SK-N-SH (cell line): ENCODE results near the gene REX1BD. TPM values are rescaled to one million over a fixed set of nuclear protein-coding genes. Genes with fewer than 3 reads are reported as not detected.

Experiments used
- CTCF ChIA-PET: fragments of 300-600, 350-600 bp; formaldehyde crosslinking; extraction: SDS; loops from one replicate; lab custom pipeline; 2021; lab: Yijun Ruan, JAX
- POLR2A ChIA-PET: fragments of 350-600 bp; sonication (Branson Sonifier 250); formaldehyde crosslinking; extraction: SDS; loops from one replicate; lab custom pipeline; 2020; ENCODE audit warnings: antibody characterized with exemption, inconsistent platforms; lab: Yijun Ruan, JAX
- DNase-seq: peaks from one replicate; pipeline ENCODE4 v3.0.0; 2012
- H2AFZ ChIP-seq: fragments of 200-600 bp; sonication (generic); 2 replicates; pipeline ENCODE4 v1.8.1; 2016; ENCODE audit warnings: antibody characterized with exemption, mild to moderate bottlenecking, low read depth
- H3F3A ChIP-seq: fragments of 200-600 bp; sonication (generic); replicated peaks from 2 replicates; pipeline ENCODE3; 2016; ENCODE audit warnings: antibody characterized with exemption, mild to moderate bottlenecking; ENCODE audit not compliant: insufficient read depth
- H3K27ac ChIP-seq, 2 experiments: fragments of 200-500 bp in 1 of 2; fragments of 200-600 bp in 1 of 2; sonication (Bioruptor generic) in 1 of 2; sonication (generic), shearing (Covaris generic) in 1 of 2; 2 replicates each; pipeline versions ENCODE4 v1.5.1 to v1.6.1; 2014 to 2016; ENCODE audit warnings: low read depth in 2 of 2, inconsistent platforms in 1 of 2, low read length in 1 of 2, mild to moderate bottlenecking in 1 of 2, mixed read lengths in 1 of 2
- H3K27me3 ChIP-seq: fragments of 200-600 bp; sonication (generic), shearing (Covaris generic); 2 replicates; pipeline ENCODE4 v1.6.1; 2016; ENCODE audit warnings: mixed run types; ENCODE audit not compliant: insufficient read depth
- H3K36me3 ChIP-seq, 2 experiments: fragments of 200-500 bp in 1 of 2; fragments of 200-600 bp in 1 of 2; sonication (Bioruptor generic) in 1 of 2; sonication (generic) in 1 of 2; replicated peaks in 1 of 2; 2 replicates each; pipeline versions ENCODE3 to v1.5.1; 2014 to 2016; ENCODE audit warnings: low read length in 1 of 2, mild to moderate bottlenecking in 1 of 2; ENCODE audit not compliant: insufficient read depth in 2 of 2, control insufficient read depth in 1 of 2
- H3K4me1 ChIP-seq, 2 experiments: fragments of 200-500 bp in 1 of 2; fragments of 200-600 bp in 1 of 2; sonication (Bioruptor generic) in 1 of 2; sonication (generic), shearing (Covaris generic) in 1 of 2; 2 replicates each; pipeline versions ENCODE4 v1.5.1 to v1.6.1; 2014 to 2016; ENCODE audit warnings: low read depth in 1 of 2, low read length in 1 of 2, mixed run types in 1 of 2; ENCODE audit not compliant: insufficient read depth in 2 of 2, control insufficient read depth in 1 of 2
- H3K4me2 ChIP-seq: fragments of 200-600 bp; sonication (generic), shearing (Covaris generic); 2 replicates; pipeline ENCODE4 v1.6.1; 2017; ENCODE audit warnings: mixed run types
- H3K4me3 ChIP-seq, 2 experiments: fragments of 200-500 bp in 1 of 2; fragments of 200-600 bp in 1 of 2; sonication (Bioruptor generic) in 1 of 2; sonication (generic), shearing (Covaris generic) in 1 of 2; 2 replicates each; pipeline versions ENCODE4 v1.5.1 to v1.8.1; 2014 to 2016; ENCODE audit warnings: low read depth in 2 of 2, inconsistent platforms in 1 of 2, low read length in 1 of 2, mild to moderate bottlenecking in 1 of 2, mixed read lengths in 1 of 2, moderate library complexity in 1 of 2
- H3K79me2 ChIP-seq: fragments of 200-600 bp; sonication (generic); 2 replicates; pipeline ENCODE4 v1.8.1; 2017; ENCODE audit warnings: mild to moderate bottlenecking; ENCODE audit not compliant: insufficient read depth
- H3K9ac ChIP-seq: fragments of 200-600 bp; sonication (generic); 2 replicates; pipeline ENCODE4 v1.6.1; 2017; ENCODE audit warnings: mixed run types
- H3K9me2 ChIP-seq: fragments of 200-600 bp; sonication (generic); 2 replicates; pipeline ENCODE4 v1.6.1; 2017; ENCODE audit warnings: mixed run types
- H3K9me3 ChIP-seq: fragments of 200-600 bp; sonication (generic); 2 replicates; pipeline ENCODE4 v1.6.1; 2017; ENCODE audit warnings: mixed run types, mild to moderate bottlenecking, moderate library complexity
- H4K20me1 ChIP-seq: fragments of 200-600 bp; sonication (generic); 2 replicates; pipeline ENCODE4 v1.6.1; 2017; ENCODE audit warnings: mild to moderate bottlenecking, mixed run types; ENCODE audit not compliant: insufficient read depth
- MEF2A ChIP-seq: IDR thresholded peaks from 2 replicates; pipeline ENCODE4 v1.4.0; 2012; ENCODE audit warnings: low read depth, borderline replicate concordance
- MXI1 ChIP-seq: IDR thresholded peaks from 2 replicates; pipeline ENCODE4 v1.6.1; 2012; ENCODE audit warnings: mild to moderate bottlenecking, low read depth, low read length, improper control_type of control experiment
- NRF1 ChIP-seq: IDR thresholded peaks from 2 replicates; pipeline ENCODE4 v1.6.1; 2012; ENCODE audit warnings: low read depth, mild to moderate bottlenecking, low read length
- RAD21 ChIP-seq: IDR thresholded peaks from 2 replicates; pipeline ENCODE4 v1.6.1; 2012; ENCODE audit warnings: mild to moderate bottlenecking, low read length
- RCOR1 ChIP-seq: fragments of 150-350 bp; IDR thresholded peaks from 2 replicates; pipeline ENCODE4 v1.6.1; 2017; ENCODE audit warnings: antibody characterized with exemption, low read length
- RXRA ChIP-seq: IDR thresholded peaks from 2 replicates; pipeline ENCODE4 v1.4.0; 2012; ENCODE audit warnings: low read depth, mild to moderate bottlenecking, borderline replicate concordance
- SIN3A ChIP-seq: IDR thresholded peaks from 2 replicates; pipeline ENCODE4 v1.6.1; 2012; ENCODE audit warnings: low read depth, mild to moderate bottlenecking, low read length, moderate library complexity, borderline replicate concordance
- TAF1 ChIP-seq: IDR thresholded peaks from 2 replicates; pipeline ENCODE4 v1.6.1; 2012; ENCODE audit warnings: low read depth, mild to moderate bottlenecking, low read length, moderate library complexity, borderline replicate concordance
- TCF12 ChIP-seq: IDR thresholded peaks from 2 replicates; pipeline ENCODE4 v1.4.0; 2012
- WGBS: methylation state at CpG from one replicate; pipeline ENCODE4 v1.1.6; 2017; ENCODE audit warnings: low lambda C conversion rate; 5-methylcytosine and 5-hydroxymethylcytosine counted together
- polyA plus RNA-seq, 3 experiments: library from polyadenylated mRNA; depleted of rRNA; stranded (reverse); fragments of >200 nt; gene quantifications; 2 replicates each; pipeline ENCODE4 v1.2.3, GENCODE V29; 2012
- TF ChIP-seq, protein P1 (sequence below): fragments of 150-350 bp; IDR thresholded peaks from 2 replicates; pipeline ENCODE4 v1.6.1; 2016; ENCODE audit warnings: mild to moderate bottlenecking, low read depth, low read length
- TF ChIP-seq, protein P2 (sequence below): fragments of 200-600 bp; sonication (generic); IDR thresholded peaks from 2 replicates; pipeline ENCODE4 v1.6.1; 2017; ENCODE audit warnings: antibody characterized with exemption, mild to moderate bottlenecking, moderate library complexity
- TF ChIP-seq, protein P3 (sequence below): IDR thresholded peaks from 2 replicates; pipeline ENCODE4; 2012
- TF ChIP-seq, protein P4 (sequence below): fragments of 150-350 bp; IDR thresholded peaks from 2 replicates; pipeline ENCODE4 v1.6.1; 2017; ENCODE audit warnings: antibody characterized with exemption, low read length, low read depth, borderline replicate concordance
- TF ChIP-seq, protein P5 (sequence below): IDR thresholded peaks from 2 replicates; pipeline ENCODE4 v1.6.1; 2012; ENCODE audit warnings: mild to moderate bottlenecking, low read depth, low read length, moderate library complexity

REX1BD gene
- polyA plus RNA-seq, 1 of the 3 experiments (the other 2 are of a cell fraction): 159 TPM

DNA sequence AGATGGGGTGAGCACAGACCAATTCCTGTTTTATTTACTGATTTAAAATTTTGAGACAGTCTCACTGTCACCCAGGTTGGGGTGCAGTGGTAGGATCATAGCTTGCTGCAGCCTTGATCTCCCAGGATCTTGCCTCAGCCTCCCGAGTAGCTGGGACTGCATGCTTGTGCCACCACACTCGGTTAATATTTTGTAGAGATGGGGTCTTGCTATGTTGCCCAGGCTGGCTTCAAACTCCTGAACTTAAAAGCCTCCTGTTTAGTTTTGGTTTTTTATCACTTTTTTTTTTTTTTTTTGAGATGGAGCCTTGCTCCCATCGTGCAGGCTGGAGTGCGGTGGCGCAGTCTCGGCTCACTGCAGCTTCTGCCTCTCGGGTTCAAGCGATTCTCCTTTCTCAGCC, 12.2 kb upstream of the REX1BD start:
- no peak for DNase-seq
- H2AFZ ChIP-seq: no peak overlapping the region
- peaks cover 30% of the 10 kb centered on the region for H3K79me2 ChIP-seq
- TF ChIP-seq RCOR1 (no peak), TAF1 (no peak), NRF1 (no peak)
- TF ChIP-seq, protein P1, sequence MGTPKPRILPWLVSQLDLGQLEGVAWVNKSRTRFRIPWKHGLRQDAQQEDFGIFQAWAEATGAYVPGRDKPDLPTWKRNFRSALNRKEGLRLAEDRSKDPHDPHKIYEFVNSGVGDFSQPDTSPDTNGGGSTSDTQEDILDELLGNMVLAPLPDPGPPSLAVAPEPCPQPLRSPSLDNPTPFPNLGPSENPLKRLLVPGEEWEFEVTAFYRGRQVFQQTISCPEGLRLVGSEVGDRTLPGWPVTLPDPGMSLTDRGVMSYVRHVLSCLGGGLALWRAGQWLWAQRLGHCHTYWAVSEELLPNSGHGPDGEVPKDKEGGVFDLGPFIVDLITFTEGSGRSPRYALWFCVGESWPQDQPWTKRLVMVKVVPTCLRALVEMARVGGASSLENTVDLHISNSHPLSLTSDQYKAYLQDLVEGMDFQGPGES: no peak
- TF ChIP-seq, protein P2, sequence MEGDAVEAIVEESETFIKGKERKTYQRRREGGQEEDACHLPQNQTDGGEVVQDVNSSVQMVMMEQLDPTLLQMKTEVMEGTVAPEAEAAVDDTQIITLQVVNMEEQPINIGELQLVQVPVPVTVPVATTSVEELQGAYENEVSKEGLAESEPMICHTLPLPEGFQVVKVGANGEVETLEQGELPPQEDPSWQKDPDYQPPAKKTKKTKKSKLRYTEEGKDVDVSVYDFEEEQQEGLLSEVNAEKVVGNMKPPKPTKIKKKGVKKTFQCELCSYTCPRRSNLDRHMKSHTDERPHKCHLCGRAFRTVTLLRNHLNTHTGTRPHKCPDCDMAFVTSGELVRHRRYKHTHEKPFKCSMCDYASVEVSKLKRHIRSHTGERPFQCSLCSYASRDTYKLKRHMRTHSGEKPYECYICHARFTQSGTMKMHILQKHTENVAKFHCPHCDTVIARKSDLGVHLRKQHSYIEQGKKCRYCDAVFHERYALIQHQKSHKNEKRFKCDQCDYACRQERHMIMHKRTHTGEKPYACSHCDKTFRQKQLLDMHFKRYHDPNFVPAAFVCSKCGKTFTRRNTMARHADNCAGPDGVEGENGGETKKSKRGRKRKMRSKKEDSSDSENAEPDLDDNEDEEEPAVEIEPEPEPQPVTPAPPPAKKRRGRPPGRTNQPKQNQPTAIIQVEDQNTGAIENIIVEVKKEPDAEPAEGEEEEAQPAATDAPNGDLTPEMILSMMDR: no peak
- TF ChIP-seq, protein P3, sequence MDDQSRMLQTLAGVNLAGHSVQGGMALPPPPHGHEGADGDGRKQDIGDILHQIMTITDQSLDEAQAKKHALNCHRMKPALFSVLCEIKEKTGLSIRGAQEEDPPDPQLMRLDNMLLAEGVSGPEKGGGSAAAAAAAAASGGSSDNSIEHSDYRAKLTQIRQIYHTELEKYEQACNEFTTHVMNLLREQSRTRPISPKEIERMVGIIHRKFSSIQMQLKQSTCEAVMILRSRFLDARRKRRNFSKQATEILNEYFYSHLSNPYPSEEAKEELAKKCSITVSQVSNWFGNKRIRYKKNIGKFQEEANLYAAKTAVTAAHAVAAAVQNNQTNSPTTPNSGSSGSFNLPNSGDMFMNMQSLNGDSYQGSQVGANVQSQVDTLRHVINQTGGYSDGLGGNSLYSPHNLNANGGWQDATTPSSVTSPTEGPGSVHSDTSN: no peak
- TF ChIP-seq, protein P4, sequence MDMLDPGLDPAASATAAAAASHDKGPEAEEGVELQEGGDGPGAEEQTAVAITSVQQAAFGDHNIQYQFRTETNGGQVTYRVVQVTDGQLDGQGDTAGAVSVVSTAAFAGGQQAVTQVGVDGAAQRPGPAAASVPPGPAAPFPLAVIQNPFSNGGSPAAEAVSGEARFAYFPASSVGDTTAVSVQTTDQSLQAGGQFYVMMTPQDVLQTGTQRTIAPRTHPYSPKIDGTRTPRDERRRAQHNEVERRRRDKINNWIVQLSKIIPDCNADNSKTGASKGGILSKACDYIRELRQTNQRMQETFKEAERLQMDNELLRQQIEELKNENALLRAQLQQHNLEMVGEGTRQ: no peak
- TF ChIP-seq, all 33 proteins: peak for 0
- Histone ChIP-seq H3K27ac (no peak overlapping the region), H3K27me3 (no peaks in the 10 kb centered on the region), H3K4me3 (no peak overlapping the region), H3F3A (peaks cover 34% of the 10 kb centered on the region), H4K20me1 (peaks cover 33% of the 10 kb centered on the region), H3K4me1 (peaks cover 10 to 12% of the 10 kb centered on the region in 2 experiments; a peak in 3 of 4 replicates), H3K4me2 (no peak overlapping the region), H3K9ac (no peak overlapping the region), H3K9me3 (no peaks in the 10 kb centered on the region), H3K36me3 (peaks cover 34 to 38% of the 10 kb centered on the region in 2 experiments), H3K9me2 (no peaks in the 10 kb centered on the region)
- CTCF ChIA-PET: interaction anchor here (2.5 to 3.7 kb wide), 2 partner anchors 12 to 14 kb away, joined by 14 to 22 read pairs; partner anchors contain the start of gene REX1BD
- POLR2A ChIA-PET: interaction anchor here (3.5 kb wide), 1 partner anchor 12 kb away, joined by 14 read pairs; the partner anchor contains the start of gene REX1BD
- WGBS: 98% methylated on average over 7 of the region's 8 CpGs

DNA sequence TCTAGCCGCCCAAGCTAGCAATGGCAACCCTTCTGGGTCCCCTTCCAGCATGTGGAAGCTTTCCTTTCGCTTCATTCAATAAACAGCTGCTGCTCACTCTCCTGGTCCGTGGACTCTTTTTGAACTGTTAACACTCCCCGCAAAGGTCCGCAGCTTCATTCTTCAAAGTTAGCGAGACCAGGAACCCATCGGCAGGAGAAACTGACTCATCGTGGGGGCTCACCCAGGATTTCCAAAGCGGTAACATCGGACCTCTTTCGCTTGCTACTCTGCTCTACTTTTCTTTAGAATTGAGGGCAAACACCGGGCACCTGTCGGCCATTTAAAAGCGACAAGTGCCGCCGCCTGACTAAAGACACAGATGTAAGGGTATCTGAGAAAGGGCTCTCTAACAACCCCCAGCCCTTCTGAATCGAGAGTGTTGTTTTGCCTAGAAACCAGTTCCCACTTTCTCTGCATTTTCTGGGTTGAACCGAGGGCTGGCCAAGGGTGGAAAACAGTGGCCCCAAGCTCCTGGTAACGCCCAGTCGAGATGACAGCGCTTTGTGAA, 11.2 kb upstream of the REX1BD start:
- Histone ChIP-seq H3K9me2 (no peaks in the 10 kb centered on the region), H4K20me1 (peaks cover 29% of the 10 kb centered on the region), H3K4me2 (no peak overlapping the region), H3K4me1 (peaks cover 10 to 12% of the 10 kb centered on the region in 2 experiments; a peak in 3 of 4 replicates), H2AFZ (no peak overlapping the region), H3K36me3 (peaks cover 34 to 38% of the 10 kb centered on the region in 2 experiments), H3F3A (peaks cover 34% of the 10 kb centered on the region), H3K9ac (no peak overlapping the region), H3K9me3 (no peaks in the 10 kb centered on the region), H3K27me3 (no peaks in the 10 kb centered on the region), H3K4me3 (no peak overlapping the region), H3K27ac (no peak overlapping the region), H3K79me2 (peaks cover 22% of the 10 kb centered on the region)
- POLR2A ChIA-PET: interaction anchor here (1.0 to 3.5 kb wide), 2 partner anchors 11 to 13 kb away, joined by 3 to 14 read pairs; partner anchors contain the start of gene REX1BD
- WGBS: 90% methylated on average over 21 of the region's 21 CpGs
- CTCF ChIA-PET: interaction anchor here (2.5 to 3.7 kb wide), 2 partner anchors 10 to 13 kb away, joined by 14 to 22 read pairs; partner anchors contain the start of gene REX1BD
- DNase-seq: no peak
- TF ChIP-seq, protein P5, sequence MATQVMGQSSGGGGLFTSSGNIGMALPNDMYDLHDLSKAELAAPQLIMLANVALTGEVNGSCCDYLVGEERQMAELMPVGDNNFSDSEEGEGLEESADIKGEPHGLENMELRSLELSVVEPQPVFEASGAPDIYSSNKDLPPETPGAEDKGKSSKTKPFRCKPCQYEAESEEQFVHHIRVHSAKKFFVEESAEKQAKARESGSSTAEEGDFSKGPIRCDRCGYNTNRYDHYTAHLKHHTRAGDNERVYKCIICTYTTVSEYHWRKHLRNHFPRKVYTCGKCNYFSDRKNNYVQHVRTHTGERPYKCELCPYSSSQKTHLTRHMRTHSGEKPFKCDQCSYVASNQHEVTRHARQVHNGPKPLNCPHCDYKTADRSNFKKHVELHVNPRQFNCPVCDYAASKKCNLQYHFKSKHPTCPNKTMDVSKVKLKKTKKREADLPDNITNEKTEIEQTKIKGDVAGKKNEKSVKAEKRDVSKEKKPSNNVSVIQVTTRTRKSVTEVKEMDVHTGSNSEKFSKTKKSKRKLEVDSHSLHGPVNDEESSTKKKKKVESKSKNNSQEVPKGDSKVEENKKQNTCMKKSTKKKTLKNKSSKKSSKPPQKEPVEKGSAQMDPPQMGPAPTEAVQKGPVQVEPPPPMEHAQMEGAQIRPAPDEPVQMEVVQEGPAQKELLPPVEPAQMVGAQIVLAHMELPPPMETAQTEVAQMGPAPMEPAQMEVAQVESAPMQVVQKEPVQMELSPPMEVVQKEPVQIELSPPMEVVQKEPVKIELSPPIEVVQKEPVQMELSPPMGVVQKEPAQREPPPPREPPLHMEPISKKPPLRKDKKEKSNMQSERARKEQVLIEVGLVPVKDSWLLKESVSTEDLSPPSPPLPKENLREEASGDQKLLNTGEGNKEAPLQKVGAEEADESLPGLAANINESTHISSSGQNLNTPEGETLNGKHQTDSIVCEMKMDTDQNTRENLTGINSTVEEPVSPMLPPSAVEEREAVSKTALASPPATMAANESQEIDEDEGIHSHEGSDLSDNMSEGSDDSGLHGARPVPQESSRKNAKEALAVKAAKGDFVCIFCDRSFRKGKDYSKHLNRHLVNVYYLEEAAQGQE: no peak
- no peak for TF ChIP-seq RXRA
- TF ChIP-seq MEF2A: no peak
- TF ChIP-seq SIN3A: no peak
- no peak for TF ChIP-seq RAD21
- TF ChIP-seq, protein P1: no peak
- TF ChIP-seq MXI1: no peak
- TF ChIP-seq TCF12: no peak
